SK-N-MC (cell line): ENCODE results near the gene CIBAR2.

Experiments
- DNase-seq: peaks from one replicate; pipeline ENCODE4 v3.0.0-alpha.2; 2011; ENCODE audit warnings: low read depth, low spot score
- H3K27ac ChIP-seq: fragments of 200-600 bp; sonication (generic); 2 replicates; pipeline ENCODE4 v1.5.1; 2016; ENCODE audit warnings: mixed run types
- H3K36me3 ChIP-seq: fragments of 200-600 bp; sonication (generic); 2 replicates; pipeline ENCODE4 v1.6.1; 2017; ENCODE audit warnings: antibody characterized with exemption, low read length, mixed read lengths; ENCODE audit not compliant: insufficient read depth
- H3K4me3 ChIP-seq: fragments of 200-600 bp; sonication (generic); 2 replicates; pipeline ENCODE4 v1.5.1; 2016
- H3K9ac ChIP-seq: fragments of 200-600 bp; sonication (generic); 2 replicates; pipeline ENCODE4 v1.8.0; 2017; ENCODE audit warnings: mixed run types, mixed read lengths; ENCODE audit not compliant: insufficient read length
- H3K9me3 ChIP-seq: fragments of 200-600 bp; sonication (generic); 2 replicates; pipeline ENCODE4 v1.6.1; 2017; ENCODE audit warnings: low read depth, mild to moderate bottlenecking, antibody characterized with exemption, low read length, moderate library complexity, mixed read lengths
- EZH2 ChIP-seq: fragments of 200-600 bp; sonication (generic); IDR thresholded peaks from one replicate; pipeline ENCODE4 v1.6.1; 2017; ENCODE audit warnings: antibody characterized with exemption
- FOXP2 ChIP-seq: optimal IDR thresholded peaks from 2 replicates; pipeline ENCODE3; 2011; ENCODE audit warnings: mild to moderate bottlenecking, moderate library complexity; ENCODE audit not compliant: insufficient read depth; ENCODE audit errors: extremely low read length, control extremely low read depth
- POLR2AphosphoS5 ChIP-seq: IDR thresholded peaks from 2 replicates; pipeline ENCODE4 v1.6.1; 2012; ENCODE audit warnings: mild to moderate bottlenecking, low read depth, low read length, borderline replicate concordance

CIBAR2 gene

GRCh38 chr16:85086347-85087291 lies 25.7 kb downstream of the CIBAR2 start:
- TF ChIP-seq EZH2 (no peak), POLR2AphosphoS5 (no peak), FOXP2 (no peak)
- no peak overlapping the region for H3K9ac ChIP-seq
- DNase-seq = no peak
- H3K27ac ChIP-seq = no peak overlapping the region
- H3K36me3 ChIP-seq = no peaks in the 10 kb centered on the region
- H3K4me3 ChIP-seq = no peak overlapping the region
- H3K9me3 ChIP-seq = no peaks in the 10 kb centered on the region

- H3K27ac ChIP-seq = no peak overlapping the region
Observed at GRCh38 chr16:85085721-85086120, 26.6 kb downstream of the CIBAR2 start.

GRCh38 chr16:85084841-85085510 lies 27.3 kb downstream of the CIBAR2 start:
- no peak overlapping the region for H3K27ac ChIP-seq
- H3K9me3 ChIP-seq = no peaks in the 10 kb centered on the region
- H3K9ac ChIP-seq = no peak overlapping the region
- no peak overlapping the region for H3K4me3 ChIP-seq
- no peak for TF ChIP-seq EZH2
- no peak for TF ChIP-seq POLR2AphosphoS5
- no peak for TF ChIP-seq FOXP2
- H3K36me3 ChIP-seq = no peaks in the 10 kb centered on the region
- DNase-seq = no peak

More at GRCh38 chr16:85085721-85086120, 26.6 kb downstream of the CIBAR2 start:
- H3K4me3 ChIP-seq = no peak overlapping the region
- no peaks in the 10 kb centered on the region for H3K9me3 ChIP-seq
- no peaks in the 10 kb centered on the region for H3K36me3 ChIP-seq
- no peak overlapping the region for H3K9ac ChIP-seq
- no peak for DNase-seq
- TF ChIP-seq FOXP2 = no peak
- no peak for TF ChIP-seq EZH2
- TF ChIP-seq POLR2AphosphoS5 = no peak

- Histone ChIP-seq H3K4me3 (no peak overlapping the region), H3K36me3 (no peaks in the 10 kb centered on the region), H3K27ac (no peak overlapping the region), H3K9ac (no peak overlapping the region), H3K9me3 (no peaks in the 10 kb centered on the region)
- DNase-seq = no peak
- no peak for TF ChIP-seq POLR2AphosphoS5
- no peak for TF ChIP-seq EZH2
- TF ChIP-seq FOXP2 = no peak
Observed at GRCh38 chr16:85083051-85083639, 29.1 kb downstream of the CIBAR2 start.

- no peak overlapping the region for H3K27ac ChIP-seq
- H3K4me3 ChIP-seq = no peak overlapping the region
- H3K9ac ChIP-seq = no peak overlapping the region
- TF ChIP-seq EZH2 = no peak
- TF ChIP-seq FOXP2 = no peak
- TF ChIP-seq POLR2AphosphoS5 = no peak
- no peaks in the 10 kb centered on the region for H3K36me3 ChIP-seq
- H3K9me3 ChIP-seq = no peaks in the 10 kb centered on the region
- no peak for DNase-seq
Observed at GRCh38 chr16:85082173-85083050, 29.9 kb downstream of the CIBAR2 start.

GRCh38 chr16:85081765-85082164 lies 30.5 kb downstream of the CIBAR2 start:
- TF ChIP-seq POLR2AphosphoS5 = no peak
- no peak for TF ChIP-seq FOXP2
- no peak for TF ChIP-seq EZH2
- Histone ChIP-seq H3K27ac (no peak overlapping the region), H3K36me3 (no peaks in the 10 kb centered on the region), H3K9ac (no peak overlapping the region), H3K4me3 (no peak overlapping the region), H3K9me3 (no peaks in the 10 kb centered on the region)
- no peak for DNase-seq

GRCh38 chr16:85081038-85081437 lies 31.2 kb downstream of the CIBAR2 start:
- Histone ChIP-seq H3K4me3 (no peak overlapping the region), H3K9ac (no peak overlapping the region), H3K36me3 (no peaks in the 10 kb centered on the region), H3K9me3 (no peaks in the 10 kb centered on the region), H3K27ac (no peak overlapping the region)
- DNase-seq = no peak
- TF ChIP-seq POLR2AphosphoS5 (no peak), EZH2 (no peak), FOXP2 (no peak)
